HG03439 (cell line): ENCODE results near the gene SNX2.
"Not testable (repeated sequence)": the region's sequence is repeated elsewhere in the genome, so short reads cannot be mapped to it uniquely, and the experiment has no call there.

ENCODE experiments used
- ATAC-seq: cut with Tn5 transposase; IDR thresholded peaks from one replicate; pipeline ENCODE4 v1.9.1; 2021; ENCODE audit warnings: mild to moderate bottlenecking, moderate library complexity; ENCODE audit not compliant: unreplicated experiment

The SNX2 gene

GRCh38 chr5:122774861-122775549 lies at the start of gene SNX2:
Gene SNX2 (plus strand): TSS chr5:122775080. CDS start chr5:122775104, 24 bp downstream.
- ATAC-seq: peak; percentile 91

DNA sequence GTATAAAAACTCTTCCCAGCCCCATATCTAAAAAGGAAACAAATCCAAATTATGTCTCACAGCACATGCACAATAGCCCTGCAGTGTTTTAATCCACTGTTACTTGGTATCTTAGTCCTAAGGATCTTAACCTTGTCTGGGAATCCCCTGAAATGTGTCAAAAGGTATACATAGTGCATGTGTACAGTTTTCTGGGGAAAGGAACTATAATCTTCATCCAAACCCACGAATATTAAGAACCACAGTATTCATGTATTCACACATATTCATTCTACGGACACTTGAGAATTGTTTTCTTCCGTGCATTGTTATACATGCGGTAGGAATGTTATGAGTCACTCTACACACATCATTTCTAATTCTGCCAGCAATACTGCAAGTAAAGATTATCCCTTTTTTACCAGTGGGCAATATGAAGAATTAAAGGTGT lies 47.8 kb upstream of the SNX2 start:
- ATAC-seq: peak; percentile 47

DNA sequence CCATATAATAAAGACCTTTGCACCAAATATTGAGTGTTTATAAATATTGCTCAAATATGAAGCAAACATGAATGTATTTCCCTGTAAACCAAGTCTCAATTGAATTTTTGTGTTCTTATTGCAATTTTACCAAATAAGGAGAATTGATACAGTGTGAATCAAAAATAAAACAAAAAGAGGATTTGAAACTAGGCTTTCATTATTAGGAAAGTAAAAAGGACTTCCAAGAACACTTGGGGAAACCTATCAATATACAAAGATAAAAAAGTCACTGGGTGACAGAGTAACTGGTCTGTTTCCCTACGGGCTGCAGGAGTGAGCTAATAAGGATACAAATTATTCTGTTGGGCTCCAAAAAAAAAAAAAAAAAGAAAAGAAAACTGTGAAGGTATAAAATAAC lies 44.8 kb upstream of the SNX2 start:
- ATAC-seq: no peak

- ATAC-seq: no peak
Observed at GRCh38 chr5:122730456-122730855, 44.4 kb upstream of the SNX2 start.

DNA sequence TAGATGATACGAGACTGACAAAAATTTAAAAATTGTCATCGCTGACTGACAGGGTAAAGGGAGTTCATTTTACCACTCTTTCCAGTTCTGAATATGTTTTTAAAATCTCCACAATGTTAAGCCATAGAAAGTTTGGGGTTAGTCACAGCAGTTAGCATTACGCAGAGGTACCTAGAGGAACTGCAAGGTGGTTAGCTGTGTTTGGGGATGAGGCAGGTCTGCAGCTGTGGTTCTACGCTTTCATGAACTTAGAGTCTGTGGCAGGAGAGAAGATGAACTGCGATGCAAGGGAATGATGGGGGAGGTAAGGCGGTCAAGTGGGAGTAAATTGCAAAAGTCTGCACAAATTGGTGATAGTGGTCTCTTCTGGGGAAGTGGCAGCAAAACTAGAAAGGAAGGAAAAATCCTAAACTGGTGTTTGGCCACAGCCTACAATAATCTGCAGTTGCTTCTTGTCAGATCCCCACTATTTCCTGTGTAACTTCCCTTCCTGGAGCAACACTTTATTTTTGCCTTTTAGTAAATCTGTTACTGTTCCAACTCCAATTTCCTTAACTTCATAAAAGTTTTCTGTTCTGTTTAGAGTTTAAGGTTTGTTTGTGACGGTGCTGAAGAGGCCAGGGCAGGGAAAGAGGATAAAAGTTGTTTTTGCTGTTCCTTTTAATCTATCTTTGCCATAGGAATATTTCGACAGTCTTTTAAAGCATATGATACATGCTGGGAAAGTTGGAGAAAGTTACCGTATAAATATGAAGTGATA lies 38.6 kb upstream of the SNX2 start:
- no peak for ATAC-seq

DNA sequence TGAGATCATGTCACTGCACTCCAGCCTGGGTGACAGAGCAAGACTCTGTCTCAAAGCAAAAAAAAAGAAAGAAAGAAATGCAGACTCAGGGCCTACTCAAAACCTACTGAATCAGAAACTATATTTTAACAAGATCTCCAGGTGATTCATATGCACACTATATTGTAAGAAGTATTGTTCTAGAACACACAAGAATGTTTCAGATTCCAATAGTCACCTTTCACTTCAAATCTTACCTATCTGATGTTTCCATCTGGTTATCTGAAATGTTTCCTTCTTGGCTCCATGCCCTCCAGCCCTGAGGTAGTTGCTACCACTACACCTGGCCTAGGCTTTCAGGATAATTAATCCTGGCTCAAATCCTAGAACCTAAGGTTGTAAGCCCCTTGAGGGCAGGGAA lies 36.8 kb upstream of the SNX2 start:
- ATAC-seq: no peak

- no peak for ATAC-seq
Observed at GRCh38 chr5:122741681-122742080, 33.2 kb upstream of the SNX2 start.

GRCh38 chr5:122743261-122743660 lies 31.6 kb upstream of the SNX2 start:
- ATAC-seq: no peak

DNA sequence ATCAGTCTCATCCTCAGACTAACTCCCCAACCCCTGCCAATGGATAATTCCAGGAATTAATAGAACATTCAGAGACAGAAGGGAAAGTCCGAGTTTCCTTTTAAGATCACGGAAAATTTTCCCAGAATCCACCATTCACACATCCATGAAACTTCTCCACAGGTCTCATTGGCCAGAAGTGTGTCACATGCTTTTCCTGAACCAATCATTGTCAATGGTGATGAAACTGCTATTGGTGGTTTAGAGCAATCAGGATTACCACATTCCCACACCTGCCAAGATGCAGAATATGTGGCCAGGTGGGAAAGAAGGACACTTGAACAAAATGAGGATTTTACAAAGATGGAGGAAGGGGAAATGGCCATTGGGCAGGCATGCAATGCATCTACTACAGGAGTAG lies 29.3 kb upstream of the SNX2 start:
- no peak for ATAC-seq

- ATAC-seq: no peak
Observed at GRCh38 chr5:122749886-122750285, 25.0 kb upstream of the SNX2 start.

DNA sequence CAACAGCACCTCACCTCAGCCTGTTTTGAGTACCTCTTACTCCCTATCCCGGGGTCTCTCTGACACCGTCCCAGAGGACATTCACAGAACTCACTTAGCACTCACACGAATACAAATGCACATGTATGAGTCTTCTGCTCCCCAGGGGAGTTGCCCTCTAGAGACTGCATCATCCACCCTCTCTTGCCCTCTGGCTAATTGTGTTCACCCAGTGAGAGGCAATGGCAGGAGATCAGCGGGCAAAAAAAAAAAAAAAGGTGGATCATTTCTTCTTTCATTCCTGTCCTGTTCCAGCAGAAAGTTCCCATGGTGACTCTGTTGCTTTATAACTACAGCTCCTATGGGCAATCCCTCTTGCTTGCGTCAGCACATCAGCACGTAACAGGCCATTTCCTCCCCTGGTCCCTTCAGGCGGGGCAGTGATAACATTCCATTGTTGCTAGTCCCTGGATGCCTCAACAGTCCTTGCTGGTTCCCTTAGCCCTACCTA lies 23.5 kb upstream of the SNX2 start:
- no peak for ATAC-seq

DNA sequence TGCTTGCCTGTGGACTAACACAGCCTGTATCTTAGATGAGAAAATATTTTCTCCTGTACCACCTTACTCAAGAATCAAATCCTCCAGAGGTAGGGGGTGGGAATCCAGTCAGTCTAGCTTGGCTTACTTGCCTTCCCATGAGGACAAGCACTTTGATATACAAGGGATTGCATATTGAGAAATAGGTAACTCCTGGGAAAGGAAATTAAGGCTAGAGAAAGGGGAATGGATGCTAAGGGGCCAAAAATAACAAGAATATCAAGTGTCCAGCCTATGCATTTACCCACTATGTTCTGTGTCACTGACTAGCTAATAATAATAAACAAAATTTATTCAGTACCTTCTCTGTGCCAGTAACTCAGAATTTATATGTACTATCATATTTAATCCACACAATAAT lies 21.4 kb upstream of the SNX2 start:
- no peak for ATAC-seq

GRCh38 chr5:122755783-122756182 lies 19.1 kb upstream of the SNX2 start:
- ATAC-seq: no peak

- no peak for ATAC-seq
Observed at GRCh38 chr5:122756264-122756911, 18.5 kb upstream of the SNX2 start.

GRCh38 chr5:122757285-122757684 lies 17.6 kb upstream of the SNX2 start:
- no peak for ATAC-seq

- no peak for ATAC-seq
Observed at GRCh38 chr5:122759241-122760070, 15.4 kb upstream of the SNX2 start.

DNA sequence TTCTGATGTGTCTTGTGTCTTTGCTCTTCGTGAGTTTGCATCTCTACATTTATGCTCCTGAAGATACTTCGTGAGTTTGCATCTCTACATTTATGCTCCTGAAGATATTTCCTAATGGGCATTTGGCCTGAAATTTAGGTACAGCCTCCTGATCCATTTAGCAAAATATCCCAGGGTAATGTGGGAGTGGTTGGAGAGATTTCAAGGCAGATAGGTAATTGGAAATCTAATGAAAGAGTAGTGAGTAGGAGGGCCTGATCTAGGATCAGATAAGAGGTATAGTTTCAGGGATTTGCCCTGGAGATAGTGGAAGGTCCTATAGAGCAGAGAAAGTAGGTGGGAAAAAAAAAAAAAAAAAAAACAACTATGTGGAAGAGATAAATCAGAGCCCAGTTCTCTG lies 14.6 kb upstream of the SNX2 start:
- no peak for ATAC-seq

DNA sequence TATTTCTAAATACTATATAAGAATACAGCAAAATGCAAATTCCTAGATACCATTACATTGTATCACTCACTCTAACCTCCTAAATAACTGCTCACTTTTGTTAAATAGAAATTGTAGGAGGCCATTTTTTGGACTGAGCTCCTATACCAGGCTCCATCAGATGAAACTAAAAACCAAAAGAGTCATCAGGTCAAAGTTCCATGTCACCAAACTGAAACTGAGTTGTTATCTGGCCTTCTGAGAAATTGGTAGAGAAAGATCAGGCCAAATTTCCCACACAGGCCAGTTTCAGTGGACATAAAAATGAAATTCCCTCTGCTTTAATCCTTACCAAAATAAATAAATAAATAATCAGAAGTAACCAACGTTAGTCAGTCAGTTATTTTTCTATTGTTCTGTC lies 13.8 kb upstream of the SNX2 start:
- ATAC-seq: no peak

DNA sequence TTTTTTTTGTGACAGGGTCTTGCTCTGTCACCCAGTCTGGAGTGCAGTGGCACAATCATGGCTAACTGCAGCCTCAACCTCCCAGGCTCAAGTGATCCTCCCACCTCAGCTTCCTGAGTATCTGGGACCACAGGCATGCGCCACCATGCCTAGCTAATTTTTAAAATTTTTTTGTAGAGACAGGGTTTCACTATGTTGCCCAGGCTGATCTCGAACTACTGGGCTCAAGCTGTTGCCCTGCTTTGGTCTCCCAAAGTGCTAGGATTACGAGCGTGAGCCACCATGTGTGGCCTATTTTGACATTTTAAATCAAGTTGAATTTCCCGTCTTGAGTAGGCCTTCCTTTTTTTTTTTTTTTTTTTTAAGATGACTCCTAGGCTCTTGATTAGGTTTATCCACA lies 13.0 kb upstream of the SNX2 start:
- ATAC-seq: not testable (repeated sequence)

- no peak for ATAC-seq
Observed at GRCh38 chr5:122766130-122766529, 8.8 kb upstream of the SNX2 start.

DNA sequence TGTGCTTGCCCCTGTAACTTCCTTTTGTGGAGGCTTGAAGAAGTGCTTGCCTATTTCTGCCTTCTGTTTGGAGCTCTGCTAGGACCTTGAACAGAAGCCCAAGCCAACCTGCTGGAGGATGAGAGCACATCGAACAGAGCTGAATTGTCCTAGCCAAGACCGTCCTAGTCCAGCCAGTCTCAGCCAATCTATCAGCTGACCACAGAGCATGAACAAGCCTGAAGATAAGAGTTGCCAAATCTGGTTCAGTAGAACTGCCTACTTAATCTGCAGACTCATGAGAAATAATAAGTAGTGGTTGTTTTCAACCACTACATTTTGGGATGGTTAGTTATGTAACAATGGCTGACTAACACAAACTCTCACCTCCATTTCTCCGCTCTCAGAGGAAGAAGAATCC lies 4.4 kb upstream of the SNX2 start:
- ATAC-seq: no peak
